ENCODE measurements around the gene GSTM2.
A peak's percentile ranks its signal among the peaks of the same experiment; 100 is the strongest.

The GSTM2 gene

GRCh38 chr1:109644670-109645069 is 23.2 kb upstream of the GSTM2 start:
- ATAC-seq, result no peak
- no peak for TF ChIP-seq ARNTL (CRISPR knock-in tag; IDR thresholded peaks at IDR 0.05; ENCODE audit: borderline replicate concordance, low read depth)

DNA sequence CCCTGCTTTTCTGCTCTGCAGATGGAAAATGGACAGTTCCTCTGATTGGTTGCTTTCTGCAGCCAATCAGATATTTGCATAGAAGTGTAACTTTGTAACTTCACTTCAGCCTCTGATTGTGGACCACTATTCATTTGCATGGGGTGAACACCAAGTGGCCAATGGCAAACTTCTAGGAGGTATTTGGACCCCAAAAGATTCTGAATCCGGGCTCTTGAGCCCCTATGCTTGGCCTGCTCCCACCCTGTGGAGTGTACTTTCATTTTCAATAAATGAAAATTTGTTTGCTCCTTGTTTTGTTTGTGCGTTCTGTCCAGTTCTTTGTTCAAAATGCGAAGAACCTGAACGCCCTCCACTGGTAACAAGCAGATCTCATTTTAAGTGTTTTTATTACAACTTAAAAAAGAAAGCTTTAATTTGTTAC is 18.4 kb upstream of the GSTM2 start:
- TF ChIP-seq ARNTL (CRISPR knock-in tag; IDR thresholded peaks at IDR 0.05; ENCODE audit: borderline replicate concordance, low read depth) (no peak), CSDC2 (CRISPR knock-in tag; IDR thresholded peaks at IDR 0.05) (no peak), ZNF70 (CRISPR knock-in tag; IDR thresholded peaks at IDR 0.05) (no peak), TSHZ2 (CRISPR knock-in tag; IDR thresholded peaks at IDR 0.05) (no peak), ZC3H10 (CRISPR knock-in tag; IDR thresholded peaks at IDR 0.05) (no peak), OSR1 (CRISPR knock-in tag; IDR thresholded peaks at IDR 0.05) (no peak), ESRRG (CRISPR knock-in tag; IDR thresholded peaks at IDR 0.05) (no peak), BACH2 (CRISPR knock-in tag; IDR thresholded peaks at IDR 0.05; ENCODE audit: borderline replicate concordance) (no peak), ZNF565 (CRISPR knock-in tag; conservative IDR thresholded peaks at IDR 0.05; ENCODE audit: low read depth) (no peak), TCF4 (CRISPR knock-in tag; IDR thresholded peaks at IDR 0.05; ENCODE audit: borderline replicate concordance) (no peak), GLIS3 (CRISPR knock-in tag; IDR thresholded peaks at IDR 0.05) (no peak), ZFP30 (CRISPR knock-in tag; IDR thresholded peaks at IDR 0.05) (no peak), ZNF8 (CRISPR knock-in tag; IDR thresholded peaks at IDR 0.05) (no peak)
- TF ChIP-seq, protein P1, sequence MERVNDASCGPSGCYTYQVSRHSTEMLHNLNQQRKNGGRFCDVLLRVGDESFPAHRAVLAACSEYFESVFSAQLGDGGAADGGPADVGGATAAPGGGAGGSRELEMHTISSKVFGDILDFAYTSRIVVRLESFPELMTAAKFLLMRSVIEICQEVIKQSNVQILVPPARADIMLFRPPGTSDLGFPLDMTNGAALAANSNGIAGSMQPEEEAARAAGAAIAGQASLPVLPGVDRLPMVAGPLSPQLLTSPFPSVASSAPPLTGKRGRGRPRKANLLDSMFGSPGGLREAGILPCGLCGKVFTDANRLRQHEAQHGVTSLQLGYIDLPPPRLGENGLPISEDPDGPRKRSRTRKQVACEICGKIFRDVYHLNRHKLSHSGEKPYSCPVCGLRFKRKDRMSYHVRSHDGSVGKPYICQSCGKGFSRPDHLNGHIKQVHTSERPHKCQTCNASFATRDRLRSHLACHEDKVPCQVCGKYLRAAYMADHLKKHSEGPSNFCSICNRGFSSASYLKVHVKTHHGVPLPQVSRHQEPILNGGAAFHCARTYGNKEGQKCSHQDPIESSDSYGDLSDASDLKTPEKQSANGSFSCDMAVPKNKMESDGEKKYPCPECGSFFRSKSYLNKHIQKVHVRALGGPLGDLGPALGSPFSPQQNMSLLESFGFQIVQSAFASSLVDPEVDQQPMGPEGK (CRISPR knock-in tag; IDR thresholded peaks at IDR 0.05; ENCODE audit: borderline replicate concordance), result no peak
- peak; percentile 79 for ATAC-seq

DNA sequence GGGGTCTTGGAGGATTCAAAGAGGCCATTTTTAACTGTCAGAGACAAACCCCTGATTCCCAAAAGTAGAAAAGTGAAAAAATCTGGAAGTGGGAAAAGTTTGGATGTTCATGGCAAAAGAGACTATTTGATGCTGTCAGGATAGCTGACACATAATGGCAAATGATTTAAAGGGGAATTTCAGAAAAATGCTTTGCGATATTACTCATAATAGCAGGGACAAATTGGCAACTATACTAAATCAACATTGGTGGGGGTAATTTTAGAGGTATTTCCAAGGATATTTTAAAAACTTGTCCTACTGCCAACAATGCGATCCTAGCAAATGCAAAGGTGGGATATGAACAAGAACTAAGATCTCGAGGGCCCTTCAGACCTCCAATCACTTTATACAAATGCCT is 17.2 kb upstream of the GSTM2 start:
- TF ChIP-seq ARNTL (CRISPR knock-in tag; IDR thresholded peaks at IDR 0.05; ENCODE audit: borderline replicate concordance, low read depth) (no peak), TCF4 (CRISPR knock-in tag; IDR thresholded peaks at IDR 0.05; ENCODE audit: borderline replicate concordance) (no peak), TSHZ2 (CRISPR knock-in tag; IDR thresholded peaks at IDR 0.05) (no peak), CSDC2 (CRISPR knock-in tag; IDR thresholded peaks at IDR 0.05) (no peak), ISL1 (CRISPR knock-in tag; IDR thresholded peaks at IDR 0.05) (peak; percentile 76), TOX (CRISPR knock-in tag; IDR thresholded peaks at IDR 0.05; ENCODE audit: borderline replicate concordance) (no peak)
- ATAC-seq, result no peak

- no peak for TF ChIP-seq PPARA (CRISPR knock-in tag; IDR thresholded peaks at IDR 0.05; ENCODE audit: borderline replicate concordance)
- TF ChIP-seq GLIS3 (CRISPR knock-in tag; IDR thresholded peaks at IDR 0.05), result no peak
- no peak for ATAC-seq
Measured at GRCh38 chr1:109652402-109652801, 15.5 kb upstream of the GSTM2 start.

- ATAC-seq, result peak; percentile 6; the same call in 1 of the 3 replicates
Measured at GRCh38 chr1:109653306-109653705, 14.6 kb upstream of the GSTM2 start.

GRCh38 chr1:109654519-109654918 is 13.3 kb upstream of the GSTM2 start:
- no peak for ATAC-seq
- TF ChIP-seq ISL1 (CRISPR knock-in tag; IDR thresholded peaks at IDR 0.05) (no peak), ZFP30 (CRISPR knock-in tag; IDR thresholded peaks at IDR 0.05) (no peak), GLIS3 (CRISPR knock-in tag; IDR thresholded peaks at IDR 0.05) (no peak), CSRNP3 (CRISPR knock-in tag; IDR thresholded peaks at IDR 0.05) (no peak), ZNF565 (CRISPR knock-in tag; conservative IDR thresholded peaks at IDR 0.05; ENCODE audit: low read depth) (no peak), SNAI2 (CRISPR knock-in tag; IDR thresholded peaks at IDR 0.05) (no peak), CSDC2 (CRISPR knock-in tag; IDR thresholded peaks at IDR 0.05) (no peak), TCF4 (CRISPR knock-in tag; IDR thresholded peaks at IDR 0.05; ENCODE audit: borderline replicate concordance) (no peak), ZNF70 (CRISPR knock-in tag; IDR thresholded peaks at IDR 0.05) (no peak), ZFP3 (CRISPR knock-in tag; IDR thresholded peaks at IDR 0.05) (no peak), PPARA (CRISPR knock-in tag; IDR thresholded peaks at IDR 0.05; ENCODE audit: borderline replicate concordance) (no peak), RARB (CRISPR knock-in tag; IDR thresholded peaks at IDR 0.05) (no peak)
- TF ChIP-seq, protein P1 (CRISPR knock-in tag; IDR thresholded peaks at IDR 0.05; ENCODE audit: borderline replicate concordance), result no peak

More at GRCh38 chr1:109653306-109653705, 14.6 kb upstream of the GSTM2 start:
- TF ChIP-seq ZNF565 (CRISPR knock-in tag; conservative IDR thresholded peaks at IDR 0.05; ENCODE audit: low read depth) (no peak), ZC3H10 (CRISPR knock-in tag; IDR thresholded peaks at IDR 0.05) (peak; percentile 39; the same call in 1 of the 2 replicates)

Data from SK-N-SH treated with all-trans-retinoic acid at 6 μM for 48 hours (cell line).